Activated T-cell treated with anti-CD3 and anti-CD28 coated beads for 1 hour (primary cell): ENCODE measurements around the gene SHROOM3.
"Not testable (repeated sequence)": the region's sequence is repeated elsewhere in the genome, so short reads cannot be mapped to it uniquely, and the experiment has no call there.

Experiments
- DNase-seq: peaks from one replicate; pipeline ENCODE4 v3.0.0-alpha.2; 2020; ENCODE audit warnings: low read depth

SHROOM3 gene

GRCh38 chr4:76697129-76697803 lies 262.2 kb downstream of the SHROOM3 start:
- no peak for DNase-seq

GRCh38 chr4:76698141-76698540 lies 263.1 kb downstream of the SHROOM3 start:
- DNase-seq = no peak

GRCh38 chr4:76699751-76700310 lies 264.8 kb downstream of the SHROOM3 start:
- no peak for DNase-seq

GRCh38 chr4:76702440-76703122 lies 267.6 kb downstream of the SHROOM3 start:
- DNase-seq = no peak

- no peak for DNase-seq
Observed at GRCh38 chr4:76703123-76703490, 268.1 kb downstream of the SHROOM3 start.

- DNase-seq = no peak
Observed at GRCh38 chr4:76703676-76704075, 268.6 kb downstream of the SHROOM3 start.

GRCh38 chr4:76704133-76704881 lies 269.3 kb downstream of the SHROOM3 start:
- no peak for DNase-seq

- DNase-seq = no peak
Observed at GRCh38 chr4:76705472-76705871, 270.4 kb downstream of the SHROOM3 start.

- no peak for DNase-seq
Observed at GRCh38 chr4:76706581-76706980, 271.6 kb downstream of the SHROOM3 start.

GRCh38 chr4:76708971-76709771 lies 274.1 kb downstream of the SHROOM3 start:
- DNase-seq = no peak

GRCh38 chr4:76709772-76710090 lies 274.7 kb downstream of the SHROOM3 start:
- no peak for DNase-seq

- no peak for DNase-seq
Observed at GRCh38 chr4:76712564-76712963, 277.5 kb downstream of the SHROOM3 start.

- DNase-seq = no peak
Observed at GRCh38 chr4:76714226-76714625, 279.2 kb downstream of the SHROOM3 start.

- DNase-seq = no peak
Observed at GRCh38 chr4:76716020-76716419, 281.0 kb downstream of the SHROOM3 start.

- DNase-seq = no peak
Observed at GRCh38 chr4:76716658-76717057, 281.6 kb downstream of the SHROOM3 start.

GRCh38 chr4:76717431-76717830 lies 282.4 kb downstream of the SHROOM3 start:
- DNase-seq = no peak

GRCh38 chr4:76718021-76718420 lies 283.0 kb downstream of the SHROOM3 start:
- no peak for DNase-seq

GRCh38 chr4:76718831-76719230 lies 283.8 kb downstream of the SHROOM3 start:
- DNase-seq = no peak

GRCh38 chr4:76720121-76720520 lies 285.1 kb downstream of the SHROOM3 start:
- DNase-seq = no peak

- not testable (repeated sequence) for DNase-seq
Observed at GRCh38 chr4:76722146-76722545, 287.1 kb downstream of the SHROOM3 start.

- DNase-seq = no peak
Observed at GRCh38 chr4:76722838-76723237, 287.8 kb downstream of the SHROOM3 start.

- no peak for DNase-seq
Observed at GRCh38 chr4:76723373-76723772, 288.3 kb downstream of the SHROOM3 start.
